Measurements from ENCODE around the gene APOOL.
"Not testable (repeated sequence)": the region's sequence is repeated elsewhere in the genome, so short reads cannot be mapped to it uniquely, and the experiment has no call there.

Gene APOOL

GRCh38 chrX:85003655-85004244 is at the start of gene APOOL:
Gene APOOL (plus strand): TSS chrX:85003877. CDS start chrX:85003913, 36 bp downstream.
- no peaks in the 10 kb centered on the region for H3K36me3 ChIP-seq (ENCODE audit: low read length)
- H3K27ac ChIP-seq (ENCODE audit: low read depth, low read length) = no peak within 1 kb of the TSS
- TF ChIP-seq CTCF (IDR thresholded peaks at IDR 0.05; ENCODE audit: insufficient read depth, low read length, poor library complexity, severe bottlenecking) = no peak
- no peak for TF ChIP-seq EZH2phosphoT487 (conservative IDR thresholded peaks at IDR 0.05; ENCODE audit: low read length)
- no peaks in the 10 kb centered on the region for H3K9me2 ChIP-seq (replicated peaks; ENCODE audit: insufficient read depth, low read length)
- no peak within 1 kb of the TSS for H3K4me2 ChIP-seq (ENCODE audit: low read depth, low read length, poor library complexity, severe bottlenecking)
- no peaks in the 10 kb centered on the region for H3K9me3 ChIP-seq (ENCODE audit: insufficient read depth, low read length)
- no peaks in the 10 kb centered on the region for H3K27me3 ChIP-seq (ENCODE audit: low read length)
- no peaks in the 10 kb centered on the region for H4K20me1 ChIP-seq (ENCODE audit: low read depth, low read length)
- H3K79me2 ChIP-seq (ENCODE audit: insufficient read depth, low read length) = no peaks in the 10 kb centered on the region
- H3K4me3 ChIP-seq (ENCODE audit: insufficient read depth, low read length, poor library complexity, severe bottlenecking) = peak within 1 kb of the TSS; percentile 18
- H3F3A ChIP-seq (ENCODE audit: insufficient read depth) = no peaks in the 10 kb centered on the region
- no peak within 1 kb of the TSS for H3K9ac ChIP-seq (ENCODE audit: low read length)
- no peak within 1 kb of the TSS for H2AFZ ChIP-seq (ENCODE audit: low read depth, low read length, severe bottlenecking)

GRCh38 chrX:84956304-84956703 is 47.4 kb upstream of the APOOL start:
- Histone ChIP-seq H3K27me3 (ENCODE audit: low read length) (no peaks in the 10 kb centered on the region), H3K9ac (ENCODE audit: low read length) (no peak overlapping the region), H3K9me3 (ENCODE audit: insufficient read depth, low read length) (no peaks in the 10 kb centered on the region), H3K79me2 (ENCODE audit: insufficient read depth, low read length) (no peaks in the 10 kb centered on the region), H3K4me2 (ENCODE audit: low read depth, low read length, poor library complexity, severe bottlenecking) (peak overlapping the region; percentile 21), H3F3A (ENCODE audit: insufficient read depth) (no peaks in the 10 kb centered on the region), H2AFZ (ENCODE audit: low read depth, low read length, severe bottlenecking) (no peak overlapping the region), H3K36me3 (ENCODE audit: low read length) (no peaks in the 10 kb centered on the region), H3K9me2 (replicated peaks; ENCODE audit: insufficient read depth, low read length) (no peaks in the 10 kb centered on the region), H3K4me3 (ENCODE audit: insufficient read depth, low read length, poor library complexity, severe bottlenecking) (no peak overlapping the region), H3K27ac (ENCODE audit: low read depth, low read length) (no peak overlapping the region), H4K20me1 (ENCODE audit: low read depth, low read length) (no peaks in the 10 kb centered on the region)
- no peak for TF ChIP-seq EZH2phosphoT487 (conservative IDR thresholded peaks at IDR 0.05; ENCODE audit: low read length)
- no peak for TF ChIP-seq CTCF (IDR thresholded peaks at IDR 0.05; ENCODE audit: insufficient read depth, low read length, poor library complexity, severe bottlenecking)

- Histone ChIP-seq H3K27ac (ENCODE audit: low read depth, low read length) (no peak overlapping the region), H3K9me3 (ENCODE audit: insufficient read depth, low read length) (no peaks in the 10 kb centered on the region), H3K27me3 (ENCODE audit: low read length) (no peaks in the 10 kb centered on the region), H3K79me2 (ENCODE audit: insufficient read depth, low read length) (no peaks in the 10 kb centered on the region), H3F3A (ENCODE audit: insufficient read depth) (no peaks in the 10 kb centered on the region), H3K9me2 (replicated peaks; ENCODE audit: insufficient read depth, low read length) (no peaks in the 10 kb centered on the region), H3K4me2 (ENCODE audit: low read depth, low read length, poor library complexity, severe bottlenecking) (no peak overlapping the region), H3K36me3 (ENCODE audit: low read length) (no peaks in the 10 kb centered on the region), H3K4me3 (ENCODE audit: insufficient read depth, low read length, poor library complexity, severe bottlenecking) (no peak overlapping the region), H2AFZ (ENCODE audit: low read depth, low read length, severe bottlenecking) (no peak overlapping the region), H4K20me1 (ENCODE audit: low read depth, low read length) (no peaks in the 10 kb centered on the region), H3K9ac (ENCODE audit: low read length) (no peak overlapping the region)
- no peak for TF ChIP-seq EZH2phosphoT487 (conservative IDR thresholded peaks at IDR 0.05; ENCODE audit: low read length)
- TF ChIP-seq CTCF (IDR thresholded peaks at IDR 0.05; ENCODE audit: insufficient read depth, low read length, poor library complexity, severe bottlenecking) = no peak
These were observed 28.9 kb upstream of the APOOL start for GRCh38 chrX:84974803-84975202.

GRCh38 chrX:84991739-84992138 is 11.9 kb upstream of the APOOL start:
- H3K4me3 ChIP-seq (ENCODE audit: insufficient read depth, low read length, poor library complexity, severe bottlenecking); H3F3A ChIP-seq (ENCODE audit: insufficient read depth); H3K27ac ChIP-seq (ENCODE audit: low read depth, low read length); H2AFZ ChIP-seq (ENCODE audit: low read depth, low read length, severe bottlenecking); H3K79me2 ChIP-seq (ENCODE audit: insufficient read depth, low read length); H3K9me2 ChIP-seq (replicated peaks; ENCODE audit: insufficient read depth, low read length); H3K36me3 ChIP-seq (ENCODE audit: low read length); H3K9me3 ChIP-seq (ENCODE audit: insufficient read depth, low read length); H3K9ac ChIP-seq (ENCODE audit: low read length); H4K20me1 ChIP-seq (ENCODE audit: low read depth, low read length); H3K27me3 ChIP-seq (ENCODE audit: low read length); H3K4me2 ChIP-seq (ENCODE audit: low read depth, low read length, poor library complexity, severe bottlenecking): not testable (repeated sequence)

Data from SU-DHL-6 (cell line).